Suprapubic skin (tissue), 3 donors: ENCODE measurements around the gene ENPP1.

Source experiments
- CTCF ChIP-seq, 2 donors: fragments of 200-600 bp in 1 of 2; fragments of 450-650 bp in 1 of 2; sonication (generic) in 1 of 2; IDR thresholded peaks; one replicate each; pipeline ENCODE4 v1.5.1; 2016 to 2019; ENCODE audit warnings: antibody characterized with exemption in 2 of 2, mild to moderate bottlenecking in 1 of 2, moderate library complexity in 1 of 2
- POLR2A ChIP-seq, 2 donors: fragments of 450-650 bp; IDR thresholded peaks; one replicate each; pipeline ENCODE4 v1.6.1; 2017; ENCODE audit warnings: antibody characterized with exemption in 2 of 2, mild to moderate bottlenecking in 2 of 2, moderate library complexity in 2 of 2

DNA sequence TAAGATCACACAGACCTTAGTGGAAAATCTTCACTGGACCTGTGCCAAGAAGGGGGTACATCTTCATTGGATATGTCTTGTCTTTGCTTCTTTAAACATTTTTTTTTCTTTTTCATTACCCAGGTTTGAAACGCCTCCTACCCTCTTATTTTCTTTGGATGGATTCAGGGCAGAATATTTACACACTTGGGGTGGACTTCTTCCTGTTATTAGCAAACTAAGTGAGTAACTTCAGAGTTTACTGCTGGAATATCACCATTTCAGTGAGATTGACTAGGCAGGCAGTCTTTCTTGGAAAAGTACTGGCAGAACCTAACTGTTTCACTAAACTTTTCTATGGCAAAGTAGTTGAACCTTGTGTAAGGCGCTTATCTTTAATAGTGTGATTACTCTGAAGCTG lies 47.0 kb downstream of the ENPP1 start:
- TF ChIP-seq CTCF (IDR thresholded peaks at IDR 0.05): no peak
- TF ChIP-seq POLR2A (IDR thresholded peaks at IDR 0.05): no peak
